Putamen (tissue), 1 donor: ENCODE measurements around the gene ST6GALNAC3.
"Not testable (repeated sequence)": the region's sequence is repeated elsewhere in the genome, so short reads cannot be mapped to it uniquely, and the experiment has no call there.

Source experiments
- DNase-seq: peaks from one replicate; pipeline ENCODE4 v3.0.0-alpha.2; 2016; ENCODE audit warnings: low spot score

ST6GALNAC3 gene

GRCh38 chr1:76073481-76073880 is 1.1 kb upstream of the ST6GALNAC3 start:
- DNase-seq, result no peak

GRCh38 chr1:76075188-76075489 is 593 bp downstream of the ST6GALNAC3 start:
- DNase-seq, result no peak

DNA sequence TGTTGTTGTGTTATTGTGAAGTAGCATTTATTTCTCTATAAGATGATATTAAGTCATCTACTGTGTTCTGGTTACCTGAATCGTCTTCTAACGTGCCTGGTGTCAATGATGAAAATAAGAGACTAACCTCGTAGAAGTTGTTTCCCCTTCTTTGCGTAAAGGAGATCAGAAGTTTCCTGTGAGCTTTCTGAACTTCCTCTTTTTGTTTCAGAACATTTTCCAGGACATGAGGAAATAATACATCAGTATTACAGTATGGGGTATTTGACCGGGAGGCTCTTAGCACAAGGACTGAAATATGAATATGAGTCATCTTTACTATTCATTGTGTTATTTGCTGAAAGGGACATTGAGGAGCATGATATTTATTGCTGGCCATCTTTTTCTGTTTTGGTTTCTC is 1.3 kb downstream of the ST6GALNAC3 start:
- DNase-seq, result peak; percentile 23

DNA sequence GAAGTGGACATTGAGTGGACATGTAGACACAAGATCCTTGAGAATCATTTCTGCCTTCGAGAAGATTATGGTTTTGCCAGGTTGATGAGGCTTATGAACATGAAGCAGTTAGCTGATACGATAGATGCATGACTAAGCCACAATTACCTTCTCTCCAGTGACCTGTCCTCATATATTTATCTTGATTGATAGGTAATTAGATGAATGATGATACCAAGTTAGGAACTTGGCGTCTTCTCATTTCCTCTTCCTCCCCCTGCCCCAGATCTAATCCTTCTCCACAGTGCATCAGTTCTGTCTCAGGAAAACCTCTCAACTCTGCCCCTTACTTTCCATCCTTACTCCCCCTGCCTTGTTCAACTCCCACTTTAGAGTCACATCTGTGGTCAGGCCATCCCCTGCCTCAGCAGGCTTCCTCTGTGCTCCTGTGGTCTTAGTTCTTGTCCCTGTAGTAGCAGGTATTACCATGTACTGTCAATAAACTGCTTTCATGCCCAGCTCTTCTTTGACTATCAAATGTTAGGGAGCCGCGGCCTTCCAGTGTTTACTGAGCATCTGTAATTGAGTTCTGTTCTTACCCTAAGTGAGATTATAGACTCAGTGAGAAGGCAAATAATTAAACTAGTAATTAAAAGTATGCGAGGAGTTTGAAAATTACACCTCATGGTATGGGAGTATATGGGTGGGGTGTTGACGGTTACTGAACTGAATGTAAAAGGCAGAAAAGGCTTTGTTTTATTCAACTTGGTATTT is 5.1 kb downstream of the ST6GALNAC3 start:
- DNase-seq, result no peak

GRCh38 chr1:76080552-76081079 is 6.1 kb downstream of the ST6GALNAC3 start:
- DNase-seq, result no peak

- no peak for DNase-seq
Measured at GRCh38 chr1:76082062-76082461, 7.5 kb downstream of the ST6GALNAC3 start.

- peak; percentile 52 for DNase-seq
Measured at GRCh38 chr1:76083189-76083588, 8.6 kb downstream of the ST6GALNAC3 start.

GRCh38 chr1:76084029-76084627 is 9.6 kb downstream of the ST6GALNAC3 start:
- no peak for DNase-seq

- no peak for DNase-seq
Measured at GRCh38 chr1:76084685-76085084, 10.1 kb downstream of the ST6GALNAC3 start.

DNA sequence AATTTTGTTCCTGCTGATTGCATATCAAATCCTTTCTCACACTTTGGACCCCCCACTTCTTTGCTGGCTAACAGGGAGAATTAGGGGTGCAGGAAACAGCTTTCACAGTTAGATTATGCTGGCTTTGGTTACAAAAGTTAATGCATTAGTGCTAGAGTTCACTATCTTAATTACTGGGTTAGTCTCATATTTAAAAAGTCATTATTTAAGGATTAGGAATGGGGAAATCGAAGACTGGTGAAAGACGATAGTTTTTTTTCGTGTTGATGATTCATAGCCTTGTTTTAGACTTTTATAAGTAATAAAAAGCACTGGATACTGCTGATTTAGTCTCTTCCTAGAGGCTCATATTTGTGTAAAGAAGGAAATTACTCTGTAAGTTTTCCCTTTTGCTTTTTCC is 11.6 kb downstream of the ST6GALNAC3 start:
- DNase-seq, result no peak

- DNase-seq, result no peak
Measured at GRCh38 chr1:76086597-76086996, 12.1 kb downstream of the ST6GALNAC3 start.

- no peak for DNase-seq
Measured at GRCh38 chr1:76090283-76091203, 16.0 kb downstream of the ST6GALNAC3 start.

- no peak for DNase-seq
Measured at GRCh38 chr1:76092812-76093211, 18.3 kb downstream of the ST6GALNAC3 start.

GRCh38 chr1:76093522-76094312 is 19.2 kb downstream of the ST6GALNAC3 start:
- no peak for DNase-seq

DNA sequence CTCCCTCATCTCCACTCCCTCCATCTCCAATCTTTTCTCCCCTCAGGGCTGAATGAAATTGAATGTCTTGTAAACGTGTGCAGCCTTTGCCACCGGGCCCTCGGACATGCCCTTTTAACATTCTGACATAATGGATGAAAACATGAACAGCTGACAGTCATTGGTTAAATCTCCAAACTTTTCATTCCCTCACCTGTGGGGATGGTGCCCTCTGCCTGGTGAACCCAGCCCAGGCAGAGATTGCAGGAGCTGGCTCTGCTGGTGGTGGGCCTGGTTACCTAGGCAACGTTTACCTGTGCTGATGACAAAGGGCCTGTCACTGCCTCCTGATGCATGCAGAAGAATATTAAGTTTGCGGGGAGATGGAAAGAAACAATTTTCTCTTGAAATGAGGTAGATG is 21.3 kb downstream of the ST6GALNAC3 start:
- no peak for DNase-seq

DNA sequence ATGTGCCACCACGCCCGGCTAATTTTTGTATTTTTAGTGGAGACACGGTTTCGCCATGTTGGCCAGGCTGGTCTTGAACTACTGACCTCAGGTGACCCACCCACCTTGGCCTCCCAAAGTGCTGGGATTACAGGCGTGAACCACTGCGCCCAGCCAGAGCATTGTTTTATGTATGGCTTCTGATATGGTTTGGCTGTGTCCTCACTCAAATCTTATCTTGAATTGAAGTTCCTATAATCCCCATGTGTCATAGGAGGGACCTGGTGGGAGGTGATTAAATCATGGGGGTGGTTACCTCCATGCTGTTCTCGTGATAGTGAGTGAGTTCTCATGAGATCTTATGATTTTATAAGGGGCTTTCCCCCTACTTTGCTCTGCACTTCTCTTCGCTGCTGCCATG is 22.5 kb downstream of the ST6GALNAC3 start:
- not testable (repeated sequence) for DNase-seq

- DNase-seq, result no peak
Measured at GRCh38 chr1:76098845-76099244, 24.3 kb downstream of the ST6GALNAC3 start.

DNA sequence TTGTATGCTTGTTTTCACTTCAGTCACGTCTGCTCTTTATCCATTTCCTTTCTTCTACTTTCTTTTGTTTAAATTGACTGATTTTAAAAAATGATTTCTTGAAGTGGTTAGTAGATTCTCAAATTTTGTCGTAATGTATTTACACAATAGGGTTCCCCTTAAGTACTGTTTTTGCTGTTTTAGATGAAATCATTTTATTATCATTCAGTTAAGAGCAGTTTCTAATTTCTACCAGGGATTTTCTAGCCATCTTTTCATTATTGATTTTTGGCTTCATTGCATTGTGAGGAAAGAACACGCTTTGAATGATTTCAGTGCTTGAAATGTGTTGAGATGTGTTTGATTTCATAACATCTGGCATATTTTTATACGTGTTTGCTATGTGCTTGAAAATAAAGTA is 27.0 kb downstream of the ST6GALNAC3 start:
- DNase-seq, result no peak

DNA sequence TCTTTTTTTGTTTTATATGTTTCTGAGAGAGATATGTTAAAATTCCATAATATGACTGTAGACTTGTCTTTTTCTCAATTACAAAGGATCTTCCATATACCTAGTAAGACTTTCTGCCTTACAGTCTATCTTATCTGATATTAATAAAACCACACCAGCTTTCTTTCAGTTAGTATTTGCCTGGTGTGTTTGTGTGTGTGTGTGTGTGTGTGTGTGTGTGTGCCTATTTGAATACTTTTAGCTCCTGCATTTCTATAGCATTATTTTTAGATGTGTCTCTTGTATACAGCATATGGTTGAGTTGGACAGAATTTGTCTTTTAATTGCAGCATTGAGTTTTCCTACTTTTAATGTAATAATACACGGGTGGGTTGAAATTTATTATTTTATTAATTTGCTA is 27.5 kb downstream of the ST6GALNAC3 start:
- DNase-seq, result no peak

GRCh38 chr1:76103034-76103433 is 28.5 kb downstream of the ST6GALNAC3 start:
- no peak for DNase-seq

- DNase-seq, result no peak
Measured at GRCh38 chr1:76105372-76105771, 30.8 kb downstream of the ST6GALNAC3 start.

DNA sequence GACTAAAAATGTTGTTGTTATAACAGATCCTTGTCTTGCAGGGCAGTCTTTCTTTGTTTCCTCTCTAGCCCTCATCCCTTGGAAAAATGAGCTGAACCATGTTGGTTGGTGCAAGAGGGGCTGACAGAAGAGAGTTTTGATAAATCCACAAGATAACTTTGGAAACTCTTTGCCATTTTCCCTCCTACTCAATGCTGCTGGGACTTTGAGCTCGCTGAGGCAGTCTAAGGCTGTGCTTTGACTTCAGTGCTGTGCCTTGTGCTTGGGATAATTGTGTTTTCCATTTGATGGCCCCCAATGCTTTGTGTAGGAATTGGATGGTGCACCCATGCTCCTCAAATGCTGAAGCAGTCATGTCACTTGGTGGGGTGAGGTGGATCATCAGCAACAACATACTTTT is 31.7 kb downstream of the ST6GALNAC3 start:
- DNase-seq, result no peak
